ENCODE results near the gene FTO.

DNA sequence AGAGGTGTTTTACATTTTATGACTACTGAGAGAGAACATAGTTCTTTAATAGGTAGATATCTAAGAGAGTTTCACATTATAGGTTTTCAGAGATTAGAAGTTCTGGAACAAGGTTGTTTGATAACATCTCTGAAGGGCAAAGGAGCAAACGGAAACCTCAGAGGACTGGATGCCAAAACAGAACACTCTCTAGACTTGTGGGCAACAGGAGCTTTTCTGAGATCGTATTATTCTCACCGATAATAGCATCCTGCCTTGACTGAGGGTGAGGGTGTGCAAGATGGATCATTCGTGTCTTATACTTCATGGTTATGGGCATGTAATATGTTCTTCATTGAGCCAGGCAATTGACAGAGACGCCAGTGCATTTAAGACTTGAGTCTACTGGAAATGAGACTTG is 347.9 kb downstream of the FTO start:
- no peak for TF ChIP-seq CTCF (IDR thresholded peaks at IDR 0.05; ENCODE audit: low read length)
- no peak for TF ChIP-seq EZH2phosphoT487 (IDR thresholded peaks at IDR 0.05; ENCODE audit: low read length)
